GM18519 (cell line): Measurements from ENCODE around the gene ZNF219.

Experiments
- ATAC-seq: cut with Tn5 transposase; IDR thresholded peaks from one replicate; pipeline ENCODE4 v1.9.1; 2021; ENCODE audit warnings: mild to moderate bottlenecking, moderate library complexity; ENCODE audit not compliant: unreplicated experiment, low FRiP score

Gene ZNF219

GRCh38 chr14:21098076-21098891 lies at the start of gene ZNF219:
ZNF219 (minus strand) TSS chr14:21098655; CDS start chr14:21093591, 5,064 bp downstream.
- no peak for ATAC-seq

DNA sequence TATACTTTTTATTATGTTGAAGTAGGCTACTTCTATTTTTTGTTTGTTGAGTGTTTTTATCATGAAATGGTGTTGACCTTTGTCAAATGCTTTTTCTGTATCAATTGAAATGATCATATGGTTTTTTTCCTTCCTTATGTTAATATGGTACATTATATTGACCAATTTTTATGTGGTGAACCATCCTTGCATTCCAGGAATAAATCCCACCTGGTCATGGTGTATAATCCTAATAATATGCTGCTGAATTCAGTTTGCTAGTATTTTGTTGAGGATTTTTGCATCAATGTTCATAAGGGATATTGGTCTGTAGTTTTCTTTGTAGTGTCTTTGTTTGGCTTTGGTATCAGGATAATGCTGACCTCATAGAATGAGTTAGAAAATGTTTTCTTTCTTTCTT lies 47.0 kb upstream of the ZNF219 start:
- ATAC-seq, result no peak

GRCh38 chr14:21142357-21142756 lies 43.9 kb upstream of the ZNF219 start:
- ATAC-seq, result no peak

DNA sequence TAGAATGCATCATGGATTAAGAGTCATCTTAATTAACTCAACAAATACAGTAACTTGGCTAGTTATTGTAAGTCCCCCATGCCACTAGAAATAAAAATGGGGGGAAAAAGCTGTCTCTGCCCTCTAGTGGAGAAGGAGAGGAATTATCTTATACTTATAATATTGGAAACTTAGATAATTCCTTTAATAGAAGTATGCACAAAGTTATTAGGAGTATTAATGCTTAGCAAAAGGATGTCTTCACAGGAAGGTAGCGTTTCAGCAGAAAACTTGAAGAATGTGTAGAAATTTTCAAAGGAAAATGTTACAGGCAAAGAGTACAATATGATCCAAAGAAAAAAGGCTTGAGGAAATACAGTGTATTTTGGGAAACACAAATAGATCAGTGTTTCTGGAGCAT lies 37.6 kb upstream of the ZNF219 start:
- ATAC-seq, result no peak

- ATAC-seq, result no peak
Measured at GRCh38 chr14:21133901-21134300, 35.4 kb upstream of the ZNF219 start.

DNA sequence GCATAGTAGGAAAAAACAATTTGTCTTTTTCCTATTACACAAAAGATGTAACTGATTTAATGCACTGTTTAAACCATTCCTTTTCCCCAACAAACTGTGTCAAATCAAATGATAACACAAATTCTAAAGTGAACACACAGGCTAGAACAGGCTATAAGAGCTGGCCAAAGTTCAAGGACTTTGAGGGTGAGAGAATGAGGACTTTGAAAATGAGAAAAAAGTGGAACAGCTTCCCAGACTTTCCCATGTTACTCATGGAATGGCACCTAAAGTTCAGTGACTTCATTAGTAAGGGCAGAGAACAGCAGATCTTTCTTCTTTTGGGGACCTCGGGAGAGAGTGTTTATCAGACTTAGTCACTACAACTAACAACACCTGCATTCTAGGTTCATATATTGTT lies 25.0 kb upstream of the ZNF219 start:
- no peak for ATAC-seq

DNA sequence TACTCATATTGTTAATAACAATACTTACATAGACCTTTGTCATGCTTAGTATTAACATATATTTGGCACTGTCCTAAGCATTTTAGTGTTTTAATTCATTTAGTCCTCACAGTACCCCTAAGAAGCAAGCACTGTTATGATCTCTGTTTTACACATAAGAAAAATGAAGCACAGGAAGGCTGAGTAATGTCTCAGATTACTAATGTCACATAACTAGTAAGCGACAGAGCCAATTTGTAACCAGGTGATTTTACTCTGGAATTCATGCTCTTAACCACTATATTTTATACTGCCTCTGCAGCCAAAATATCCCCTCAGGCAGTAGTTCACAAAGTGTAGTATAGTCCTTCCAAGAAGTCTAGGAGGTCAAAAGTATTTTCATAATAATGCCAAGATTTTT lies 22.7 kb upstream of the ZNF219 start:
- ATAC-seq, result no peak

DNA sequence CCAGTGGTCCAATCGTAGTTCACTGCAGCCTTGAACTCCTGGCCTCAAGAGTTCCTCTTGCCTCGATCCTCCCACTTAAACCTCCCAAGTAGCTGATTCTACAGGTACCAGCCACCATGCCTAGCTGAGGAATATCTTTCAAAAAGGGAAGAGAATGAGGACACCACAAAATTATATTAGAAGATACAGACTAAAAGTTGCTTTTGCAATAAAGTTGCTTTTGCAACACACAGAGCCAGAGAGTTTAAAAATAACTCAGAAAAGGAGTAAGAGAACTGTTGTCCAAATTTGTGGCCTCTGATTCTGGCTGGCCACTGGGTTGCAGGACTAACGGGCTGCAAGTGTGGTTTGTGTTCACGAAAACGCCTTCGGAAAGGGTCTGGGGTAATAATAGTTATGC lies 22.2 kb upstream of the ZNF219 start:
- ATAC-seq, result no peak

DNA sequence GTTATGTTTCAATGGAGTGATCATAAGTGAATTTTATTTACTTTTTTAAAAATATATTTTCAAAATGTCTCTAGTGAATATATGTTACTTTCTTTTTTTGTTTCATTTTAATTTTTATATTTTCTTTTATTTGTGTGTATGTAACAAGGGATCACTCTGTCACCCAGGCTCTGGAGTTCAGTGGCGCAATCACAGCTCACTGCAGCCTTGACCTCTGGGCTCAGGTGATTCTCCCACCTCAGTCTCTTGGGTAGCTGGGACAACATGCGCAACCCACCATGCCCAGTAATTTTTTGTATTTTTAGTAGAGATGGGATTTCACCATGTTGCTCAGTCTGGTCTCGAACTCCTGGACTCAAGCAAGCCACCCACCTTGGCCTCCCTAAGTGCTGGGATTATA lies 20.5 kb upstream of the ZNF219 start:
- no peak for ATAC-seq

- ATAC-seq, result no peak
Measured at GRCh38 chr14:21113369-21113768, 14.9 kb upstream of the ZNF219 start.

DNA sequence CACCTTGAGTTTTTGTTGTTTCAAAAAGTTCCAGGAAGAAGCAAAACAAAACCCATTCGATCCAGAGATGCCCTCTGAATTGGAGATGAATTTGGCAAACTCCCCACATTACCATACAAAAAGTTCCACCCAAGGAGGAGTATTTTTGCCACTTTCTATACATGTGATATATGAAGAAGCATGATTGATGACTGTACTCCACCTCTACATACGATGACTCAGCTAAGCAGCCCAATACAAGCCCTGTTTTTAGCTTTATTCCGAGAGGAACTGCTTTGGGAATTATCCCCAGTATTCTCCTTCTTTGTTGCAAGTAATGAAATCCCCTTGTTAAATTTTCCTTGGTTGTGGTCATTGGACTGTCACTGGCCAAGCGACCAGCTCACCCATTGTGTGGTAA lies 13.8 kb upstream of the ZNF219 start:
- no peak for ATAC-seq

GRCh38 chr14:21109377-21110138 lies 11.1 kb upstream of the ZNF219 start:
- ATAC-seq, result no peak

GRCh38 chr14:21108791-21109190 lies 10.3 kb upstream of the ZNF219 start:
- no peak for ATAC-seq

DNA sequence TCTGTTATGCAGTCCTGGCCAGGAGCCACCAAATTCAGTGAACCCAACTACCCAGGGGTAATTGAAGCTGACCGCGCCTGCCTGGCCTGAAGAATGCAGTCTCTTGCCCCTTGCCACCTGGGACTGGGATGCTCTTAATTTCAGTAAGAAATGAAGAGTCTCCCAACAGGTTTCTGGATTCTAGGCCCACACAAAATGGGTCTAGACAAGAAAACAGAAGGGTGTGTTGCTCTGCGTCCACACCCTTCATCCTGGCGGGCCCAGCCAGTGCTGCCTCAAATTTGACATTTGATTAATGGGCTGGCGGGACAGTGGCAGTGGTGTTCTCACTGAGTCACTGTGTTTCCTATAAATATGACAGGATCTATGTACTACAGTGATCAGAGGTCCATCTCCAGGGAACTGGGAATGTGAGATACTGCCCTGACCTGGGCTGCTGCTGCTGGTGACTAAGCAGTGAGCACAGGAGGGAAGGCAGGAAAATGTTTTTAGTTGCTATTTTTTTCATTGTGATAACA lies 8.9 kb upstream of the ZNF219 start:
- ATAC-seq, result no peak

GRCh38 chr14:21106498-21107282 lies 8.2 kb upstream of the ZNF219 start:
- no peak for ATAC-seq

- ATAC-seq, result no peak
Measured at GRCh38 chr14:21106176-21106497, 7.7 kb upstream of the ZNF219 start.

GRCh38 chr14:21105095-21105494 lies 6.6 kb upstream of the ZNF219 start:
- ATAC-seq, result no peak

DNA sequence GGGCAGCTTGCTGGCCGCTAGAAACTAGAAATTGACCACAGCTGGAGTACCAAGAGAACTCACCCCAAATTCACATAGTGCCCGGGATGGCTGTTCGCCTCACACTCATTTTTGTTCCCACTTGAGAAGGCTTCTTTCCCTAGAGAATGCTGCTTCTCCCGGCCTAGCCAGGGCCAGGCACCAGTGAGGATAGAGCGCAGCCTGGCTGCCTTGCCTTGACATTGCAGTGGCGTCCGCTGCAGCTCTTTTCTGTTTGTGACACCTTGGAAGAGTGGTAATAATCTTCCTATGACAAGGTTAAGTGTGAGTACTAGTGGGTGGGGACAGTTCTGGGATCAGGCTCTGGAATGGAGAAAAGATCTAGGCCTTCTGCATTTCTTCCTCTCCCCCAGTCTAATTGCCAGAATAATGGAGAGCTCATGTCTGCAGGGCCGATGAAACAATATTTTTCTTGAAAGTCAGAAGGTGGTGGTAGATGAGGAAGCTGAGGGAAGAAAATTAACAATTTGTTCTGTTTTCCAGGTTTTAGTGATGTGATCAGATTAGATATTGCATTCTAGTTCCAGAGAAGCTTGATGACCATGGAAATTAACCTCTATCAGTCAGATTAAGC lies 6.1 kb upstream of the ZNF219 start:
- peak; percentile 29 for ATAC-seq

GRCh38 chr14:21103710-21104447 lies 5.4 kb upstream of the ZNF219 start:
- ATAC-seq, result peak; percentile 82

DNA sequence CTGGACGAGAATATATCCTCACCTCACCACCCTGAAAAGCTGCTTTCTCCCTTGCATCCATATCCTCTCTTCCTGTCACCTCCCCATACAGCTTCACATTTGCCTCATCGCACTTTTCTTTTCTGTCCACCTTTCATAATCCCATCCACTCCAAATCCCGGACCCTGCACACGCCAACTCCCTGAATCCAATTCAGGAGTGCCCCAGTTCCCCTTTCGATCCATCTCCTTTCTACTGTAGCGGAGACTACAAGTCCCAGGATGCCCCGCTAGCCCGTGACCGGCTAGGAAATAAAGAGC lies 4.9 kb upstream of the ZNF219 start:
- no peak for ATAC-seq
